Measurements from ENCODE around the gene BPTF.

Gene BPTF

GRCh38 chr17:67982686-67983382 is 157.5 kb downstream of the BPTF start:
- Histone ChIP-seq H3K79me2 (no peaks in the 10 kb centered on the region), H3K27ac (no peak overlapping the region), H3K9ac (no peak overlapping the region), H2AFZ (no peak overlapping the region), H3K4me3 (ENCODE audit: low read depth, low read length) (no peak overlapping the region), H3K9me3 (ENCODE audit: control insufficient read depth, low read length) (no peaks in the 10 kb centered on the region), H3K4me1 (no peaks in the 10 kb centered on the region), H3K4me2 (ENCODE audit: low read length) (no peak overlapping the region), H3K36me3 (ENCODE audit: control insufficient read depth, insufficient read depth, low read length) (no peaks in the 10 kb centered on the region), H3K27me3 (ENCODE audit: control insufficient read depth, insufficient read depth, low read length) (no peaks in the 10 kb centered on the region)
- TF ChIP-seq, protein P1, sequence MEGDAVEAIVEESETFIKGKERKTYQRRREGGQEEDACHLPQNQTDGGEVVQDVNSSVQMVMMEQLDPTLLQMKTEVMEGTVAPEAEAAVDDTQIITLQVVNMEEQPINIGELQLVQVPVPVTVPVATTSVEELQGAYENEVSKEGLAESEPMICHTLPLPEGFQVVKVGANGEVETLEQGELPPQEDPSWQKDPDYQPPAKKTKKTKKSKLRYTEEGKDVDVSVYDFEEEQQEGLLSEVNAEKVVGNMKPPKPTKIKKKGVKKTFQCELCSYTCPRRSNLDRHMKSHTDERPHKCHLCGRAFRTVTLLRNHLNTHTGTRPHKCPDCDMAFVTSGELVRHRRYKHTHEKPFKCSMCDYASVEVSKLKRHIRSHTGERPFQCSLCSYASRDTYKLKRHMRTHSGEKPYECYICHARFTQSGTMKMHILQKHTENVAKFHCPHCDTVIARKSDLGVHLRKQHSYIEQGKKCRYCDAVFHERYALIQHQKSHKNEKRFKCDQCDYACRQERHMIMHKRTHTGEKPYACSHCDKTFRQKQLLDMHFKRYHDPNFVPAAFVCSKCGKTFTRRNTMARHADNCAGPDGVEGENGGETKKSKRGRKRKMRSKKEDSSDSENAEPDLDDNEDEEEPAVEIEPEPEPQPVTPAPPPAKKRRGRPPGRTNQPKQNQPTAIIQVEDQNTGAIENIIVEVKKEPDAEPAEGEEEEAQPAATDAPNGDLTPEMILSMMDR (IDR thresholded peaks at IDR 0.05) = no peak

DNA sequence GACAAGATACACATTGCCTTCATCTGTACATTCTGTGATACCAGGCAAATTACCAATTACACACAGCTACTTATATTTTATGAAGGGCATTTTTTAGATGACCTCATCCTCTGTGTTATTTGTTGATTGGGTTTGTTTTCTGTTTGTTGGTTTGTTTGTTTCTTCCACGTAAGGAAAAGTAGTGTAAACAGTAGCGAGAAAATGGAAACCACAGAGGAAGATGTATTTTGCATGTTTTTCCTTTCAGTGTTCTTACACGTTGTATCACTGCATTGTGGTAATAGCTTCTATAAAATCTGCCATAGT is 158.0 kb downstream of the BPTF start:
- Histone ChIP-seq H3K27me3 (ENCODE audit: control insufficient read depth, insufficient read depth, low read length) (no peaks in the 10 kb centered on the region), H3K27ac (no peak overlapping the region), H3K36me3 (ENCODE audit: control insufficient read depth, insufficient read depth, low read length) (no peaks in the 10 kb centered on the region), H3K9ac (no peak overlapping the region), H3K4me2 (ENCODE audit: low read length) (no peak overlapping the region), H2AFZ (no peak overlapping the region), H3K4me1 (no peaks in the 10 kb centered on the region), H3K4me3 (ENCODE audit: low read depth, low read length) (no peak overlapping the region), H3K79me2 (no peaks in the 10 kb centered on the region), H3K9me3 (ENCODE audit: control insufficient read depth, low read length) (no peaks in the 10 kb centered on the region)
- TF ChIP-seq, protein P1 (IDR thresholded peaks at IDR 0.05) = no peak

DNA sequence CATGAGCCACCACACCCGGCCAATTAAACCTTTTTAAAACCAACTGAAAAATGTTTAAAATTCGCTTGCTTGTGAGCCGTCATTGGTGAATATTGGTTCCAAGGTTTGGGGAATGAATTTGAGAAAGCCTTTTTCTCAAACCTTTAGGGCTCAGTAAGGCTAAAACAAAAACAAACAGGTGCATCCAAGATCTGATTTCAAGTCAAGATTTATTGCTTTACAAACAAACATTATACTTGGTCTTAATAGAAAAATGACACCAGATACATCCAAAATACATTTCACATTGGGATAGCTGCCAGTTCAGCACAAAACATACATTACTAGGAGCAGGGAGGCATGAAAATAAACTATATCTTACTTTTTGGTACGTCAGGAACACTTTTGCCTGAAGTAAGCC is 165.6 kb downstream of the BPTF start:
- H3K9me3 ChIP-seq (ENCODE audit: control insufficient read depth, low read length) = no peaks in the 10 kb centered on the region
- no peak overlapping the region for H3K4me2 ChIP-seq (ENCODE audit: low read length)
- H3K4me3 ChIP-seq (ENCODE audit: low read depth, low read length) = no peak overlapping the region
- no peaks in the 10 kb centered on the region for H3K79me2 ChIP-seq
- H3K9ac ChIP-seq = no peak overlapping the region
- no peaks in the 10 kb centered on the region for H3K36me3 ChIP-seq (ENCODE audit: control insufficient read depth, insufficient read depth, low read length)
- H3K27me3 ChIP-seq (ENCODE audit: control insufficient read depth, insufficient read depth, low read length) = no peaks in the 10 kb centered on the region
- H3K27ac ChIP-seq = no peak overlapping the region
- TF ChIP-seq, protein P1 (IDR thresholded peaks at IDR 0.05) = no peak
- no peak overlapping the region for H2AFZ ChIP-seq
- H3K4me1 ChIP-seq = peaks cover 9% of the 10 kb centered on the region

GRCh38 chr17:67992548-67993152 is 167.3 kb downstream of the BPTF start:
- H3K27ac ChIP-seq = peak overlapping the region; percentile 93
- H3K4me3 ChIP-seq (ENCODE audit: low read depth, low read length) = peak overlapping the region; percentile 78
- no peaks in the 10 kb centered on the region for H3K79me2 ChIP-seq
- TF ChIP-seq, protein P1 (IDR thresholded peaks at IDR 0.05) = no peak
- H3K36me3 ChIP-seq (ENCODE audit: control insufficient read depth, insufficient read depth, low read length) = no peaks in the 10 kb centered on the region
- H2AFZ ChIP-seq = peak overlapping the region; percentile 99
- H3K4me1 ChIP-seq = peaks cover 9% of the 10 kb centered on the region
- no peaks in the 10 kb centered on the region for H3K27me3 ChIP-seq (ENCODE audit: control insufficient read depth, insufficient read depth, low read length)
- no peak overlapping the region for H3K9ac ChIP-seq
- H3K9me3 ChIP-seq (ENCODE audit: control insufficient read depth, low read length) = no peaks in the 10 kb centered on the region
- peak overlapping the region; percentile 87 for H3K4me2 ChIP-seq (ENCODE audit: low read length)

All from parathyroid adenoma (tissue), 2 donors.